Activated T-cell treated with anti-CD3 and anti-CD28 coated beads, Interleukin-2, amount 50 U/mL, for 4 hours (primary cell): ENCODE results near the gene FAM120A. TPM values are rescaled to one million over a fixed set of nuclear protein-coding genes. Genes with fewer than 3 reads are reported as not detected.
A peak's percentile ranks its signal among the peaks of the same experiment; 100 is the strongest.
"Not testable (repeated sequence)": the region's sequence is repeated elsewhere in the genome, so short reads cannot be mapped to it uniquely, and the experiment has no call there.

Experiments
- ATAC-seq, 2 donors: fragments of 200-7000 bp; cut with Tn5 transposase; one replicate each; pipeline ENCODE4 v1.10.0; 2021
- DNase-seq: peaks from one replicate; pipeline ENCODE4 v3.0.0-alpha.2; 2020
- H3K27me3 Mint-ChIP-seq: one replicate; pipeline ENCODE4 v1.8.0; 2021; ENCODE audit warnings: low read depth, mixed read lengths
- H3K36me3 Mint-ChIP-seq: one replicate; pipeline ENCODE4 v1.8.0; 2022; ENCODE audit warnings: mixed read lengths; ENCODE audit not compliant: insufficient read depth
- H3K4me1 Mint-ChIP-seq: one replicate; pipeline ENCODE4 v1.8.0; 2021; ENCODE audit warnings: low read depth, mixed read lengths
- H3K4me3 Mint-ChIP-seq: one replicate; pipeline ENCODE4 v1.8.0; 2021; ENCODE audit warnings: mild to moderate bottlenecking, moderate library complexity, mixed read lengths
- H3K9me3 Mint-ChIP-seq: one replicate; pipeline ENCODE4 v1.8.0; 2021; ENCODE audit warnings: mixed read lengths
- total RNA-seq, 3 donors: library from RNA; stranded (reverse); gene quantifications; one replicate each; pipeline ENCODE4 v1.2.1, GENCODE V29; 2021

FAM120A gene
- total RNA-seq, 3 donors from 2014 or later: 116 to 124 (median 123) TPM

GRCh38 chr9:93435386-93435785 lies 16.1 kb upstream of the FAM120A start:
- H3K9me3 Mint-ChIP-seq: no peaks in the 10 kb centered on the region
- peaks cover 2% of the 10 kb centered on the region for H3K4me1 Mint-ChIP-seq
- peaks cover 2% of the 10 kb centered on the region for H3K36me3 Mint-ChIP-seq
- no peak for DNase-seq
- no peak for ATAC-seq
- H3K27me3 Mint-ChIP-seq: peaks cover 2% of the 10 kb centered on the region
- H3K4me3 Mint-ChIP-seq: no peak overlapping the region

GRCh38 chr9:93436218-93436617 lies 15.3 kb upstream of the FAM120A start:
- DNase-seq: no peak
- Mint-ChIP-seq H3K4me3 (no peak overlapping the region), H3K27me3 (no peaks in the 10 kb centered on the region), H3K9me3 (no peaks in the 10 kb centered on the region), H3K36me3 (peaks cover 2% of the 10 kb centered on the region), H3K4me1 (peaks cover 2% of the 10 kb centered on the region)
- ATAC-seq: no peak

- Mint-ChIP-seq H3K4me1 (peaks cover under 1% of the 10 kb centered on the region), H3K27me3 (no peaks in the 10 kb centered on the region), H3K9me3 (no peaks in the 10 kb centered on the region), H3K36me3 (peaks cover 2% of the 10 kb centered on the region), H3K4me3 (no peak overlapping the region)
- ATAC-seq (no peak), DNase-seq (no peak)
These were observed 14.7 kb upstream of the FAM120A start for GRCh38 chr9:93436655-93437407.

- no peaks in the 10 kb centered on the region for H3K9me3 Mint-ChIP-seq
- DNase-seq (no peak), ATAC-seq (no peak)
- no peaks in the 10 kb centered on the region for H3K4me1 Mint-ChIP-seq
- H3K27me3 Mint-ChIP-seq: no peaks in the 10 kb centered on the region
- peaks cover 2% of the 10 kb centered on the region for H3K36me3 Mint-ChIP-seq
- no peak overlapping the region for H3K4me3 Mint-ChIP-seq
These were observed 13.5 kb upstream of the FAM120A start for GRCh38 chr9:93437996-93438395.

GRCh38 chr9:93439301-93439700 lies 12.2 kb upstream of the FAM120A start:
- H3K4me1 Mint-ChIP-seq, H3K27me3 Mint-ChIP-seq, H3K4me3 Mint-ChIP-seq, DNase-seq, H3K36me3 Mint-ChIP-seq, ATAC-seq, H3K9me3 Mint-ChIP-seq: not testable (repeated sequence)

- Mint-ChIP-seq H3K4me1 (no peaks in the 10 kb centered on the region), H3K4me3 (no peak overlapping the region), H3K36me3 (peaks cover 6% of the 10 kb centered on the region), H3K27me3 (no peaks in the 10 kb centered on the region), H3K9me3 (no peaks in the 10 kb centered on the region)
- no peak for ATAC-seq
- DNase-seq: no peak
These were observed 10.4 kb upstream of the FAM120A start for GRCh38 chr9:93440896-93441580.

DNA sequence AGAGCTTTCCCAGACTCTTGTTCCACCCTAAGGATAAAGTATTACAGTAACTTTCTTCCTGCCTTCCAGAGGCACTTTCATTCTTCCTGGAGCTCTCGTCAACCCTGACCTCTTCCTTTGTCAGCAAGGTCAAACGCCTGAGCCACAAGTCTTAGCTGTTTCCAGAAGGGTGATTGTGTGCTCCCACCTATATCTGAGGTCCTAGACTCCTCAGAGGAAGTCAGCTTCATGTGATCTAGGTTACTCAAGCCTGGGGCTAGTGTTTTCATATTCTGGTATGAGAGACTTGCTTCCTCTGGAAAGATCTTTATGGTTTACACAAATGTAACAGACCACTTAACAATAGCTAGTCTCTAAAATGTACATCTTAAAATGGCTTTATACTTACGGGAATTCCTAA lies 5.4 kb upstream of the FAM120A start:
- Mint-ChIP-seq H3K27me3 (no peaks in the 10 kb centered on the region), H3K36me3 (peaks cover 25% of the 10 kb centered on the region), H3K9me3 (no peaks in the 10 kb centered on the region), H3K4me1 (peaks cover 14% of the 10 kb centered on the region), H3K4me3 (no peak overlapping the region)
- DNase-seq (no peak), ATAC-seq (no peak)

- Mint-ChIP-seq H3K4me1 (peaks cover 14% of the 10 kb centered on the region), H3K27me3 (no peaks in the 10 kb centered on the region), H3K9me3 (no peaks in the 10 kb centered on the region), H3K4me3 (no peak overlapping the region), H3K36me3 (peaks cover 25% of the 10 kb centered on the region)
- ATAC-seq (no peak), DNase-seq (no peak)
These were observed 3.8 kb upstream of the FAM120A start for GRCh38 chr9:93447655-93448054.

DNA sequence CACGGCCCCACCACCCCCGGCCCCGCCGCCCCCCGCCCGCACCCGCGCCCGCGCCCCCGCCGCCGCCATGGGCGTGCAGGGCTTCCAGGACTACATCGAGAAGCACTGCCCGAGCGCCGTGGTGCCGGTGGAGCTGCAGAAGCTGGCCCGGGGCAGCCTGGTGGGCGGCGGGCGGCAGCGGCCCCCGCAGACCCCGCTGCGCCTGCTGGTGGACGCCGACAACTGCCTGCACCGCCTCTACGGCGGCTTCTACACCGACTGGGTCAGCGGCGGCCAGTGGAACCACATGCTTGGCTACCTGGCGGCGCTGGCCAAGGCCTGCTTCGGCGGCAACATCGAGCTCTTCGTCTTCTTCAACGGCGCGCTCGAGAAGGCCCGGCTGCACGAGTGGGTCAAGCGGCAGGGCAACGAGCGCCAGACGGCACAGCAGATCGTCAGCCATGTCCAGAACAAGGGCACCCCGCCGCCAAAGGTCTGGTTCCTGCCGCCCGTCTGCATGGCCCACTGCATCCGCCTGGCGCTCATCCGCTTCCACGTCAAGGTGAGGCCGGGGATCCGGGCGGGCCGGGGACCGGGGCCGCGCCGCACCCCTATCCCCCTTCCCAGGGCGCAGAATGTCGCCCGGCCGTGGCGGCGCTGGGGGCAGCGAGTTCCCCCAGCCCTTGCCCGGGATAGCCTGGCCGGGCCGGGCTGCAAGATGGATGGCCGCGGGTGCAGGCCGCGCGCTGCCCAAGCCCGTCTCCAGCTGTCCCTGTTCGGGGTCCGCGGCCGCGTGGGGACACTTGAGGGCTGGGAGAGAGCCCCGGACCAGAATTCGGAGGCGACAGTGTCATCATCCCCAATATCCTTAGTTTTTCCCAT lies 594 bp downstream of the FAM120A start:
- Mint-ChIP-seq H3K4me1 (peaks cover 42% of the 10 kb centered on the region), H3K4me3 (peak overlapping the region; percentile 89), H3K9me3 (no peaks in the 10 kb centered on the region), H3K36me3 (peaks cover 17% of the 10 kb centered on the region), H3K27me3 (no peaks in the 10 kb centered on the region)
- DNase-seq (peak; percentile 30), ATAC-seq (peak; percentile 19 to 20)

GRCh38 chr9:93452710-93453046 lies 1.2 kb downstream of the FAM120A start:
- no peaks in the 10 kb centered on the region for H3K27me3 Mint-ChIP-seq
- no peak for DNase-seq
- no peak for ATAC-seq
- H3K4me3 Mint-ChIP-seq: peak overlapping the region; percentile 89
- H3K9me3 Mint-ChIP-seq: no peaks in the 10 kb centered on the region
- peaks cover 47% of the 10 kb centered on the region for H3K4me1 Mint-ChIP-seq
- peaks cover 12% of the 10 kb centered on the region for H3K36me3 Mint-ChIP-seq

- ATAC-seq: peak; percentile 64 to 68
- peak; percentile 72 for DNase-seq
- Mint-ChIP-seq H3K9me3 (no peaks in the 10 kb centered on the region), H3K36me3 (peaks cover 11% of the 10 kb centered on the region), H3K27me3 (no peaks in the 10 kb centered on the region), H3K4me1 (peaks cover 53% of the 10 kb centered on the region), H3K4me3 (peak within 1 kb of the TSS; percentile 89)
These were observed 1.8 kb downstream of the FAM120A start, which contains the start of gene FAM120AOS for GRCh38 chr9:93453047-93453914. Gene FAM120AOS, minus strand, starts transcription at chr9:93453581. Its CDS starts 872 bp downstream, at chr9:93452709.

DNA sequence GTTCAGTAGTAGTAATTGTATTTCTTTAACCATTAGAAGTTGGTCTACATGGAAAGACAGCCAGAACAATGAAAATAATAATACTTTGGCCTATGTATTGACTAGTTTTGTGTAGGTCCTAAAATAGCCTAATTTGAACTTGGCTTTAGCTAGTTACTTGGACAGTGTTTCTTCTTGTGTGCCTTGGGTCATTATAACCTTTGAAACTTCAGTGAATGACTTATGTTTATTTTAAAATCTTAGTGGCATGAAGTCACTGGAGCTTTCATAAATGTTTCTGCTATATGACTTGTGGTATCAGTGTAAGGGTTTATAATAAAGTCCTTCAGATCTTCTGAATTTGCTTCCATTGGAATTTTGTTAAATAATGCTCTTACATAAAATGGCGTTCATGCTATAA lies 4.5 kb downstream of the FAM120A start:
- Mint-ChIP-seq H3K36me3 (peaks cover 15% of the 10 kb centered on the region), H3K4me3 (peak overlapping the region; percentile 29), H3K4me1 (peaks cover 65% of the 10 kb centered on the region), H3K9me3 (no peaks in the 10 kb centered on the region), H3K27me3 (no peaks in the 10 kb centered on the region)
- no peak for ATAC-seq
- no peak for DNase-seq

- no peaks in the 10 kb centered on the region for H3K9me3 Mint-ChIP-seq
- DNase-seq (no peak), ATAC-seq (no peak)
- peaks cover 15% of the 10 kb centered on the region for H3K36me3 Mint-ChIP-seq
- peaks cover 68% of the 10 kb centered on the region for H3K4me1 Mint-ChIP-seq
- no peaks in the 10 kb centered on the region for H3K27me3 Mint-ChIP-seq
- H3K4me3 Mint-ChIP-seq: peak overlapping the region; percentile 29
These were observed 5.0 kb downstream of the FAM120A start for GRCh38 chr9:93456504-93456903.

- Mint-ChIP-seq H3K27me3 (no peaks in the 10 kb centered on the region), H3K9me3 (no peaks in the 10 kb centered on the region), H3K4me1 (peaks cover 68% of the 10 kb centered on the region), H3K36me3 (peaks cover 15% of the 10 kb centered on the region), H3K4me3 (no peak overlapping the region)
- ATAC-seq (no peak), DNase-seq (no peak)
These were observed 5.5 kb downstream of the FAM120A start for GRCh38 chr9:93457006-93457405.
